Neural cell (in vitro differentiated cells): ENCODE measurements around the gene CETP. TPM values are rescaled to one million over a fixed set of nuclear protein-coding genes. Genes with fewer than 3 reads are reported as not detected.

ENCODE experiments used
- H2AFZ ChIP-seq: fragments of 200-600, 300-800 bp; sonication (generic), shearing (Covaris generic); 2 replicates; pipeline ENCODE4 v1.6.0; 2014; ENCODE audit warnings: low read depth, mild to moderate bottlenecking, antibody characterized with exemption, low read length, moderate library complexity
- H3F3A ChIP-seq: fragments of 200-600 bp; shearing (Covaris generic); 2 replicates; pipeline ENCODE4 v1.6.1; 2016; ENCODE audit warnings: mild to moderate bottlenecking, moderate library complexity, mixed read lengths, antibody characterized with exemption, low read length; ENCODE audit not compliant: insufficient read depth, poor library complexity, severe bottlenecking
- H3K27ac ChIP-seq: fragments of 200-600, 300-800 bp; sonication (generic), shearing (Covaris generic); 2 replicates; pipeline ENCODE4 v1.5.1; 2014; ENCODE audit warnings: mild to moderate bottlenecking, low read length, moderate library complexity
- H3K27me3 ChIP-seq: fragments of 300-800, 200-600 bp; sonication (generic), shearing (Covaris generic); 2 replicates; pipeline ENCODE4 v1.6.0; 2014; ENCODE audit warnings: mild to moderate bottlenecking, low read depth, low read length, moderate library complexity; ENCODE audit not compliant: insufficient read depth
- H3K36me3 ChIP-seq: fragments of 300-800, 200-600 bp; sonication (generic), shearing (Covaris generic); 2 replicates; pipeline ENCODE4 v1.5.1; 2014; ENCODE audit warnings: mild to moderate bottlenecking, antibody characterized with exemption, low read length, moderate library complexity; ENCODE audit not compliant: insufficient read depth
- H3K4me2 ChIP-seq: fragments of 300-800, 200-600 bp; sonication (generic), shearing (Covaris generic); 2 replicates; pipeline ENCODE4 v1.6.0; 2014; ENCODE audit warnings: mild to moderate bottlenecking, low read length
- H3K4me3 ChIP-seq: fragments of 300-800, 200-600 bp; sonication (generic), shearing (Covaris generic); 2 replicates; pipeline ENCODE4 v1.5.1; 2014; ENCODE audit warnings: mild to moderate bottlenecking, low read length, moderate library complexity
- H3K79me2 ChIP-seq: fragments of 200-600 bp; shearing (Covaris generic); replicated peaks from 2 replicates; pipeline ENCODE4 v1.6.0; 2014; ENCODE audit warnings: mild to moderate bottlenecking, low read length, moderate library complexity; ENCODE audit not compliant: insufficient read depth
- H3K9ac ChIP-seq: fragments of 300-800, 200-600 bp; sonication (generic), shearing (Covaris generic); 2 replicates; pipeline ENCODE4 v1.6.1; 2016; ENCODE audit warnings: mild to moderate bottlenecking, low read length, mixed read lengths
- H3K9me2 ChIP-seq: fragments of 200-600 bp; shearing (Covaris generic); 2 replicates; pipeline ENCODE4 v1.6.1; 2016; ENCODE audit warnings: mild to moderate bottlenecking, low read length, mixed read lengths; ENCODE audit not compliant: insufficient read depth
- H3K9me3 ChIP-seq: fragments of 200-600, 300-800 bp; sonication (generic), shearing (Covaris generic); 2 replicates; pipeline ENCODE4 v1.6.1; 2016; ENCODE audit warnings: mild to moderate bottlenecking, mixed run types, low read length, moderate library complexity, mixed read lengths
- H4K20me1 ChIP-seq: fragments of 200-600 bp; shearing (Covaris generic); 2 replicates; pipeline ENCODE4 v1.6.1; 2016; ENCODE audit warnings: mild to moderate bottlenecking, mixed run types; ENCODE audit not compliant: insufficient read depth
- EP300 ChIP-seq: fragments of 450-650 bp; conservative IDR thresholded peaks from 2 replicates; pipeline ENCODE4 v1.6.1; 2014; ENCODE audit warnings: antibody characterized with exemption, mild to moderate bottlenecking, moderate library complexity; ENCODE audit not compliant: poor library complexity, severe bottlenecking
- EZH2 ChIP-seq: fragments of 200-600, 300-800 bp; shearing (Covaris generic), sonication (generic); IDR thresholded peaks from 2 replicates; pipeline ENCODE4 v1.6.1; 2014; ENCODE audit warnings: antibody characterized with exemption, low read length, borderline replicate concordance, mild to moderate bottlenecking; ENCODE audit not compliant: insufficient read depth, poor library complexity, severe bottlenecking
- MXI1 ChIP-seq: fragments of 450-650 bp; conservative IDR thresholded peaks from 2 replicates; pipeline ENCODE4 v1.6.1; 2014; ENCODE audit warnings: antibody characterized with exemption, mild to moderate bottlenecking; ENCODE audit not compliant: poor library complexity, severe bottlenecking
- POLR2AphosphoS5 ChIP-seq: IDR thresholded peaks from 2 replicates; pipeline ENCODE4 v1.6.1; 2012
- RAD21 ChIP-seq: fragments of 450-650 bp; conservative IDR thresholded peaks from 2 replicates; pipeline ENCODE4 v1.6.1; 2014; ENCODE audit warnings: antibody characterized with exemption, mild to moderate bottlenecking, moderate library complexity
- SMC3 ChIP-seq: fragments of 450-650 bp; conservative IDR thresholded peaks from 2 replicates; pipeline ENCODE4 v1.6.1; 2014; ENCODE audit warnings: antibody characterized with exemption, mild to moderate bottlenecking, moderate library complexity; ENCODE audit not compliant: poor library complexity
- TAF1 ChIP-seq: IDR thresholded peaks from 2 replicates; pipeline ENCODE4 v1.6.1; 2012; ENCODE audit warnings: low read depth
- polyA plus RNA-seq: library from polyadenylated mRNA; depleted of rRNA; stranded (reverse); fragments of >200 nt; gene quantifications from 2 replicates; pipeline ENCODE4 v1.2.3, GENCODE V29; 2014
- TF ChIP-seq, protein P1 (sequence below): fragments of 450-650 bp; IDR thresholded peaks from 2 replicates; pipeline ENCODE4 v1.5.1; 2014; ENCODE audit warnings: antibody characterized with exemption, mild to moderate bottlenecking, moderate library complexity; ENCODE audit not compliant: poor library complexity, severe bottlenecking
- TF ChIP-seq, protein P2 (sequence below): IDR thresholded peaks from 2 replicates; pipeline ENCODE4 v1.6.1; 2012; ENCODE audit warnings: borderline replicate concordance

Gene CETP
- polyA plus RNA-seq, 1 donor from 2014 or later: not detected

DNA sequence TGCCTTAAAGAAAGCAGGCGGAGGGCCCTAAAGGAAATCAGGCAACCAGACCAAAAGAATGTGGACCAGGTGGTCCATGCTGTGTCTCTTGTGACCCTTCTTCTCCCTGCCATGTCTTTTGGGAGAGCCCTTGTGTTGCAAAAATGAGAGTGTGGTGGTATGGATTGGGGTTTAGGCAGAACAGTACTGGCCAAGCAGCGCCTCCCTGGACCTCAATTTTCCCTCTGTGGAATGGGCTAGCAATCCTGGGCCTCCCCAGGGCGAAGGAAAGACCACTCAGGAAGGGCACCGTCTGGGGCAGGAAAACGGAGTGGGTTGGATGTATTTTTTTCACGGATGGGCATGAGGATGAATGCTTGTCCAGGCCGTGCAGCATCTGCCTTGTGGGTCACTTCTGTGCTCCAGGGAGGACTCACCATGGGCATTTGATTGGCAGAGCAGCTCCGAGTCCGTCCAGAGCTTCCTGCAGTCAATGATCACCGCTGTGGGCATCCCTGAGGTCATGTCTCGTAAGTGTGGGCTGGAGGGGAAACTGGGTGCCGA lies 20.1 kb downstream of the CETP start:
- no peaks in the 10 kb centered on the region for H4K20me1 ChIP-seq
- no peak overlapping the region for H3K4me2 ChIP-seq
- no peaks in the 10 kb centered on the region for H3K36me3 ChIP-seq
- no peak overlapping the region for H2AFZ ChIP-seq
- H3F3A ChIP-seq: no peaks in the 10 kb centered on the region
- H3K9me3 ChIP-seq: no peaks in the 10 kb centered on the region
- no peaks in the 10 kb centered on the region for H3K27me3 ChIP-seq
- no peak for TF ChIP-seq MXI1
- TF ChIP-seq SMC3: no peak
- TF ChIP-seq EP300: no peak
- TF ChIP-seq TAF1: no peak
- no peak for TF ChIP-seq POLR2AphosphoS5
- TF ChIP-seq, protein P1, sequence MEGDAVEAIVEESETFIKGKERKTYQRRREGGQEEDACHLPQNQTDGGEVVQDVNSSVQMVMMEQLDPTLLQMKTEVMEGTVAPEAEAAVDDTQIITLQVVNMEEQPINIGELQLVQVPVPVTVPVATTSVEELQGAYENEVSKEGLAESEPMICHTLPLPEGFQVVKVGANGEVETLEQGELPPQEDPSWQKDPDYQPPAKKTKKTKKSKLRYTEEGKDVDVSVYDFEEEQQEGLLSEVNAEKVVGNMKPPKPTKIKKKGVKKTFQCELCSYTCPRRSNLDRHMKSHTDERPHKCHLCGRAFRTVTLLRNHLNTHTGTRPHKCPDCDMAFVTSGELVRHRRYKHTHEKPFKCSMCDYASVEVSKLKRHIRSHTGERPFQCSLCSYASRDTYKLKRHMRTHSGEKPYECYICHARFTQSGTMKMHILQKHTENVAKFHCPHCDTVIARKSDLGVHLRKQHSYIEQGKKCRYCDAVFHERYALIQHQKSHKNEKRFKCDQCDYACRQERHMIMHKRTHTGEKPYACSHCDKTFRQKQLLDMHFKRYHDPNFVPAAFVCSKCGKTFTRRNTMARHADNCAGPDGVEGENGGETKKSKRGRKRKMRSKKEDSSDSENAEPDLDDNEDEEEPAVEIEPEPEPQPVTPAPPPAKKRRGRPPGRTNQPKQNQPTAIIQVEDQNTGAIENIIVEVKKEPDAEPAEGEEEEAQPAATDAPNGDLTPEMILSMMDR: no peak
- TF ChIP-seq RAD21: no peak
- no peak for TF ChIP-seq EZH2
- TF ChIP-seq, protein P2, sequence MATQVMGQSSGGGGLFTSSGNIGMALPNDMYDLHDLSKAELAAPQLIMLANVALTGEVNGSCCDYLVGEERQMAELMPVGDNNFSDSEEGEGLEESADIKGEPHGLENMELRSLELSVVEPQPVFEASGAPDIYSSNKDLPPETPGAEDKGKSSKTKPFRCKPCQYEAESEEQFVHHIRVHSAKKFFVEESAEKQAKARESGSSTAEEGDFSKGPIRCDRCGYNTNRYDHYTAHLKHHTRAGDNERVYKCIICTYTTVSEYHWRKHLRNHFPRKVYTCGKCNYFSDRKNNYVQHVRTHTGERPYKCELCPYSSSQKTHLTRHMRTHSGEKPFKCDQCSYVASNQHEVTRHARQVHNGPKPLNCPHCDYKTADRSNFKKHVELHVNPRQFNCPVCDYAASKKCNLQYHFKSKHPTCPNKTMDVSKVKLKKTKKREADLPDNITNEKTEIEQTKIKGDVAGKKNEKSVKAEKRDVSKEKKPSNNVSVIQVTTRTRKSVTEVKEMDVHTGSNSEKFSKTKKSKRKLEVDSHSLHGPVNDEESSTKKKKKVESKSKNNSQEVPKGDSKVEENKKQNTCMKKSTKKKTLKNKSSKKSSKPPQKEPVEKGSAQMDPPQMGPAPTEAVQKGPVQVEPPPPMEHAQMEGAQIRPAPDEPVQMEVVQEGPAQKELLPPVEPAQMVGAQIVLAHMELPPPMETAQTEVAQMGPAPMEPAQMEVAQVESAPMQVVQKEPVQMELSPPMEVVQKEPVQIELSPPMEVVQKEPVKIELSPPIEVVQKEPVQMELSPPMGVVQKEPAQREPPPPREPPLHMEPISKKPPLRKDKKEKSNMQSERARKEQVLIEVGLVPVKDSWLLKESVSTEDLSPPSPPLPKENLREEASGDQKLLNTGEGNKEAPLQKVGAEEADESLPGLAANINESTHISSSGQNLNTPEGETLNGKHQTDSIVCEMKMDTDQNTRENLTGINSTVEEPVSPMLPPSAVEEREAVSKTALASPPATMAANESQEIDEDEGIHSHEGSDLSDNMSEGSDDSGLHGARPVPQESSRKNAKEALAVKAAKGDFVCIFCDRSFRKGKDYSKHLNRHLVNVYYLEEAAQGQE: no peak
- H3K9me2 ChIP-seq: no peaks in the 10 kb centered on the region
- no peak overlapping the region for H3K4me3 ChIP-seq
- H3K79me2 ChIP-seq: no peaks in the 10 kb centered on the region
- H3K27ac ChIP-seq: no peak overlapping the region
- no peak overlapping the region for H3K9ac ChIP-seq

DNA sequence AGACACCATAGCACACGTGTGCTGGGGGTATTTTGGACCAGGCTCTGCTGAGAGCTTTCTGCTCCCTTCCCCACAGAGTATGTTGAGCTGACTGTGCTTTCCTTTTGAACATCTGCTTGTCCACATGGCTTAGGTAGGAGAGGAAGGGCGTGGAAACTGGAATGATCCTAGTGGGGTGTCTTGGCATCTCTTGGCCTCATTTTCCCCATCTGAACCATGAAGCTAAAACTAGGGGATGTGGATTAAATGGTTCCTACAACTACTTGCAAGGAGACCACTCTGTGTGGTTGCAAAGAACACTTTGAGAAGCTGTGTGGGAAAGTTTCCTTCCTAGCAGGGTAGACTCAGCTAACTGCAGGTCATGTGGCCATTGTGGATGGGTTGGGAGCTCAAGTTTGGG lies 20.9 kb downstream of the CETP start:
- Histone ChIP-seq H3F3A (no peaks in the 10 kb centered on the region), H3K4me2 (no peak overlapping the region), H3K9me3 (no peaks in the 10 kb centered on the region), H3K9ac (no peak overlapping the region), H3K79me2 (no peaks in the 10 kb centered on the region), H4K20me1 (no peaks in the 10 kb centered on the region), H3K9me2 (no peaks in the 10 kb centered on the region), H3K4me3 (no peak overlapping the region), H3K27ac (no peak overlapping the region), H2AFZ (no peak overlapping the region), H3K27me3 (no peaks in the 10 kb centered on the region), H3K36me3 (no peaks in the 10 kb centered on the region)
- TF ChIP-seq POLR2AphosphoS5 (no peak), TAF1 (no peak), RAD21 (no peak), MXI1 (no peak)
